GM12801 (cell line): ENCODE data around the gene ZIM2.

Source experiments
- TF ChIP-seq, protein P1 (sequence below): IDR thresholded peaks from one replicate; pipeline ENCODE4 v1.5.1; 2011; ENCODE audit warnings: control low read depth; ENCODE audit not compliant: insufficient read length; ENCODE audit errors: extremely low read depth

Gene ZIM2

DNA sequence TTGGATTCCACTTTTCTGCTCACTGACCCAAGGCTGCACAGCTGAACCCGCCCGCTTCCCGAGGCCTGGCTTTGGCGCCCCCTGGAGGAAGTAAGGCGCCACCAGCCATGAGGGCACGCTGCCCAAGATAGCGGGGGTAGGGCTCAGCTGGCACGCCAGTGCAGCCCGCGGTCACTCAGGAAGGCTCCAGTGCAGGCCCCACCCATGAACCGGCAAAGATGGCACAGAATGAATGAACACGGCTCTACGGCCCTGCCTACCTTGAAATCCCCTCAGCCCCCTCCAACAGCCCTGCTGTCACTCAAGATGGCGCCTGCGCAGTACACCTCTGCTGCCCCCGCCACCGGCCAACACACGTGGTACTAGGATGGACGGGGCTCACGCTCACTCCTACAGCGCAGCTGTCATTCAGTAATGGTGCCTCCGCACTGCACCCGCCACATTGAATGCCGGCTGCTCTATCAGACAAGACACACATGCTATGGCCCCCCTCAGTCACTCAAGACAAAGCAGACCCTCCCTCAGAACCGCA is 3.0 kb downstream of the ZIM2 start:
- TF ChIP-seq, protein P1, sequence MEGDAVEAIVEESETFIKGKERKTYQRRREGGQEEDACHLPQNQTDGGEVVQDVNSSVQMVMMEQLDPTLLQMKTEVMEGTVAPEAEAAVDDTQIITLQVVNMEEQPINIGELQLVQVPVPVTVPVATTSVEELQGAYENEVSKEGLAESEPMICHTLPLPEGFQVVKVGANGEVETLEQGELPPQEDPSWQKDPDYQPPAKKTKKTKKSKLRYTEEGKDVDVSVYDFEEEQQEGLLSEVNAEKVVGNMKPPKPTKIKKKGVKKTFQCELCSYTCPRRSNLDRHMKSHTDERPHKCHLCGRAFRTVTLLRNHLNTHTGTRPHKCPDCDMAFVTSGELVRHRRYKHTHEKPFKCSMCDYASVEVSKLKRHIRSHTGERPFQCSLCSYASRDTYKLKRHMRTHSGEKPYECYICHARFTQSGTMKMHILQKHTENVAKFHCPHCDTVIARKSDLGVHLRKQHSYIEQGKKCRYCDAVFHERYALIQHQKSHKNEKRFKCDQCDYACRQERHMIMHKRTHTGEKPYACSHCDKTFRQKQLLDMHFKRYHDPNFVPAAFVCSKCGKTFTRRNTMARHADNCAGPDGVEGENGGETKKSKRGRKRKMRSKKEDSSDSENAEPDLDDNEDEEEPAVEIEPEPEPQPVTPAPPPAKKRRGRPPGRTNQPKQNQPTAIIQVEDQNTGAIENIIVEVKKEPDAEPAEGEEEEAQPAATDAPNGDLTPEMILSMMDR, result no peak

DNA sequence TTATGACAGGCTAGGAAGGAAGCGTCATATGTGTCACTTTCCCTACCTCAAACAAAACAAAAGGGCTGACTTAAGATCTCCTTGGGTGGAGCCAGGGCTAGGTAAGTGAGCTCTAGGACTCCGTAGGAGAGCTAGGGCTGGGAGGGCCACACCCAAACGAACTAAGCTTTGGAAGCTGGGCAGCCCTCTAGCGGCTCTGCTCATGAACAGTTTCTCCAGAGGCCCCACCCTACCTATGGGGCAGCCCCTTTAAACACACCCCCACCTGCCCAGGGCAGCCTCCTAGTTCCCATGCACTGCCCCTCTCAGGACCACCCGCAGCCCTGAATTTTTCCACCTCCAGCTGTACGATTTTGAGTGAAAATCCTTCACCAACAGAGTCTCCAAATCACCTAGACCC is 3.5 kb downstream of the ZIM2 start:
- TF ChIP-seq, protein P1, result no peak

DNA sequence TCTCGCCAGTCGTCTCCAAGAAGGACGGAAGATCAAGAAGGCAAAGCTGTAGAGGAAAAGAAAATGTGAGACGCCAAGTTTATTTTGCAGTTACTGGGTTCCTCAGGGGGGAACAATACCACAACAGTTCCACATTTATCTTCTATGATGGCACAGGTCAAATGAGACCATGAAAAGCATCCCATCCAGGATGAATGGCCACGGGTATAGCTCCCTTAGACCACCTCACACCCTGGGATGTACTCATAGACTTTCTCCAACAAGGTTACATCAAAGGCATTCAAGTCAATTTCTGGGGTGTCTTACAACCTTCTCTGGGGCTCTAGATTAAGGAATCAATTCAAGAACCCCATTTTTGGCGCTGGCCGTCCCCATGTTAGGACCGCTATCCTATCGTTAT is 4.5 kb downstream of the ZIM2 start:
- TF ChIP-seq, protein P1, result no peak

DNA sequence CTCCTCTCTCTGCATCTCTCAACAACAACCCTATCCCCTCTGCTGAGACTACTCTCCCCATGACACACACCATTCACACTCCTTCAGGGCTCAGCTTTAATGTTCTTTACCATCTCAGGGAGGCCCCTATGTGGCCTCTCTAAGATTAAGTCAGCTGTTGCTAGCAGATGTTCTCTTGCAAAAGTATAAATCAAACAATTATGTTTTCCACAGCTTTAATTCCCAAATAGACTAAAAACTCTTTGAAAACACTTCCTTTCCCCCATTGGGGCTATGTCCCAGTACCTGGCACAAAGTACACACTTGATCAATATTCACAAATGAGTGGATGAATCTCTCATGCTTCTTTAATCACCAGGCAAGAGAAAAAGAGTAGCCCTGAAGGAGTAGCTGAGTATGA is 5.1 kb downstream of the ZIM2 start:
- TF ChIP-seq, protein P1, result no peak

DNA sequence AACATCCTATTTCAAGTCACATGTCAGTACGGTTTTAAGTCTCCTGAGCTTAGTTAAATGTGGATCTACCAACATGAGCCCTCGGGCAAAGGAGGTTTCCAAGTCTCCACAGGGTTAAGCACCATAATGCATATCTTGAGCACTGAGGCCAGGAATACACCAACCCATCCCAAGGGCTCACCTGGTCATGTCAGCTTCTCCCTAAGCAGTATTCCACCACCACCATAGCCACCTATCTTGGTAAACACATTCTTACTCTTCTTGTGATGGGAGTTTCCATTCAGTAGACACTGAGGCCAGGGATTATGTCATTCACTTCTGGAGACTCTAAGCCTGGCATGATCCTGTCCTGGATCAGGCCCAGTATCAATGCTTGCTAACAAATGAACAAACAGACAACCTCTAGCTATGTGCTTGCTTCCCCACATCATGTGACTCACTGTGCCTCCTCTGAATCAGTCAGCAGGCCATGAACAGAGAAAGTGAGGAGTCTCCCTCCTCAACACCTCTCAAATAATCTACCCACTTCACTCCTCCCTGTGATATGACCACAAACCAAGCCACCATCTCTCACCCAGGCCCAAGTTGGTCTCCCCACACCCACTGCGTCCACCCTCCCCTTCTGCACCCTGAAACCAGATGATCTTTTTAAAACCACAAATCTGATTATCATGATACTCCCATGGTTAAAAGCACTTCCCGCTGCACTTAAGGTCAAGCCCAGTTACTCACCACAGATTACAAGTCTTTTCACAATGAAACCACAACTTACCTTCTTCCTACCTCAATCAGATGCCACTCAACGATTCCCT is 5.8 kb downstream of the ZIM2 start:
- TF ChIP-seq, protein P1, result no peak

DNA sequence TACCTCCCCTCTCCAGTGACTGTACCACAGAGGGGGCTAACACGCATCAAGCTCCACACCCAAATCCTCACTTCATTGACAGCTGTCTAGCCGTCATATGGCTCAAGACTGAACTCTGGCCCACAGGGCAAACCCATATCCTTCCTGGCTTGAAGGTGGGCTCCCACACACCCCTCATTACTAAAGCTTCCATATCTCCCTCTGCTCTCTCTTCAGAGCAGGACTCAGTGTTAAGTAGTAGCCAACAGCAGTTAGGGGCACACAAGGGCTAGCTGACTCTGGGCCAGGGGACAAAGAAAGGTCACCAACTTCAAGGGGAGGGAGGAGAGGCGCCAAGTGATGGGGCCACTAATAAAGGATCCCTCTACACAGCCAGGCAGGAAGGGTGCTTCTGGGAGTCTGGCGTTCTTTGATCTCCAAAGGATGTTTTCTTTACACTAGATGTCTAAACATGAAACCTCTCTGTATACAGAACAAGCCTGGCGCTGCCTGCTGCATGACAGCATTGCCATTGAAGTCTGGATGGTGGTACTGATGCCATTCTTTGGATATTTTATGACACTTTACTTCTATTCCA is 8.1 kb downstream of the ZIM2 start:
- TF ChIP-seq, protein P1, result no peak

DNA sequence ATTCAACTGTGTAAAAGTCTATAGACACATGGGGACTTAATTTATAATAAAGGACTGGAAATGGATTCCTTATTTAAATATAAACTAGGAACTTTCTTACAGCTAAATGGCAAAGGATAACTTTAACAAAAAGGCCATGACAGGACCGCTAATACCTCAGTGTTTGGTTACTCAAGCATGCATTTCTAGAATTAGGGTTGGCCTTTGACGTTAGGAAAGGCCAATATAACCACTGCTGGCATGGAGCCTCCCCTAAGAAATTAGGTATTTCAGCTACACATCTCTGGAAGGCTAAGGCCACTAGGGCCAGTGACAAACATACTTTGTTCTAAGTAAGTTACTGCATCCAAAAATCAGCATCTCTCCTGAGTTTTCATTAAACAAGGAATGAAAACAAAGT is 9.3 kb downstream of the ZIM2 start:
- TF ChIP-seq, protein P1, result no peak
